ENCODE data around the gene PTPRD. TPM values are rescaled to one million over a fixed set of nuclear protein-coding genes. Genes with fewer than 3 reads are reported as not detected.

PTPRD gene
- total RNA-seq, 1 donor from 2014 or later: 15.6 TPM

GRCh38 chr9:8901146-8901545 is 1711.7 kb downstream of the PTPRD start:
- Histone ChIP-seq H3K9me3 (replicated peaks) (no peaks in the 10 kb centered on the region), H3K27me3 (ENCODE audit: low read depth) (no peaks in the 10 kb centered on the region), H3K27ac (replicated peaks) (no peak overlapping the region), H3K36me3 (no peaks in the 10 kb centered on the region), H3K4me1 (peaks cover 7% of the 10 kb centered on the region), H3K4me3 (no peak overlapping the region)
- TF ChIP-seq, protein P1, sequence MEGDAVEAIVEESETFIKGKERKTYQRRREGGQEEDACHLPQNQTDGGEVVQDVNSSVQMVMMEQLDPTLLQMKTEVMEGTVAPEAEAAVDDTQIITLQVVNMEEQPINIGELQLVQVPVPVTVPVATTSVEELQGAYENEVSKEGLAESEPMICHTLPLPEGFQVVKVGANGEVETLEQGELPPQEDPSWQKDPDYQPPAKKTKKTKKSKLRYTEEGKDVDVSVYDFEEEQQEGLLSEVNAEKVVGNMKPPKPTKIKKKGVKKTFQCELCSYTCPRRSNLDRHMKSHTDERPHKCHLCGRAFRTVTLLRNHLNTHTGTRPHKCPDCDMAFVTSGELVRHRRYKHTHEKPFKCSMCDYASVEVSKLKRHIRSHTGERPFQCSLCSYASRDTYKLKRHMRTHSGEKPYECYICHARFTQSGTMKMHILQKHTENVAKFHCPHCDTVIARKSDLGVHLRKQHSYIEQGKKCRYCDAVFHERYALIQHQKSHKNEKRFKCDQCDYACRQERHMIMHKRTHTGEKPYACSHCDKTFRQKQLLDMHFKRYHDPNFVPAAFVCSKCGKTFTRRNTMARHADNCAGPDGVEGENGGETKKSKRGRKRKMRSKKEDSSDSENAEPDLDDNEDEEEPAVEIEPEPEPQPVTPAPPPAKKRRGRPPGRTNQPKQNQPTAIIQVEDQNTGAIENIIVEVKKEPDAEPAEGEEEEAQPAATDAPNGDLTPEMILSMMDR (IDR thresholded peaks at IDR 0.05; ENCODE audit: borderline replicate concordance): no peak
- intact Hi-C loops (cut with micrococcal nuclease): no loop called here
- no peak for DNase-seq

DNA sequence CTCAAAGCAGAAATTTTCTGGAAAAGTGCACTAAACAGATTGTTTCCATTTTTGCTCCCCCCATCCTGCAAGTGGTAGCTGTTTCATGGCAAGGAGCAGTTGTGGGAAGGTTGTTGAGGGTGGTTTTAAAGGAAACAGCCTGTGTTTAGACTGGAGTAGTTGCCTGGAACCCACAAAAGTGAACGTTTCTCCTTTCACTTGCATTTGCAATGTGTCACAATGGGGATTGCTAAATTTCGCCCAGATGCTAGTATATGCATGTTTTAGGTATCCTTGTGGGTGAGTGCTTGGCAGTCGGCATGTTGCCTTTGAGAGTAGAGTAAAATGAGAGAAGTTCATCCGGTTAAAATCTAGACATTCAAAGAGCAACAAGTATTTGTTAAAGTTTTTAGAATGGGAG is 1713.3 kb downstream of the PTPRD start:
- TF ChIP-seq, protein P1 (IDR thresholded peaks at IDR 0.05; ENCODE audit: borderline replicate concordance): no peak
- Histone ChIP-seq H3K9me3 (replicated peaks) (no peaks in the 10 kb centered on the region), H3K4me3 (no peak overlapping the region), H3K27ac (replicated peaks) (no peak overlapping the region), H3K36me3 (no peaks in the 10 kb centered on the region), H3K27me3 (ENCODE audit: low read depth) (no peaks in the 10 kb centered on the region), H3K4me1 (peaks cover 18% of the 10 kb centered on the region)
- intact Hi-C loops (cut with micrococcal nuclease): loop anchor here (10.0 kb wide), 1 partner anchor 415 kb away; no protein-coding TSS in a partner anchor
- no peak for DNase-seq

DNA sequence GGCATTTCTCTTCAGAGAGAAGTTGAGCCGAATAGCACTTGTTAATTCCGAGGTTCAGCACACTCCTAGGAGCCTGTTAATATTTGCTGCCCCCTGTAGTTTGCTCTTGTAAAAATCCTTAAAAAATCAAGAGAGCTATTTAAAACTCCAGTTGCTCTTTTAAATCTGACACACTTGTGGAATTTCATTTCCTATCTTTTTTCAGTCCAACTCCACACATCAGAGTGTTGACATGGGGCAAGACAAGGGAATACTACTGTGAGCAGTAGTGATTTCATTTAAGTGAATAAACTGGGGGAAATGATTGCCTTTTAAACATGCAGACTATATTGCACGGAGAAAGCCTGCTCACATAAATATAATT is 1717.0 kb downstream of the PTPRD start:
- H3K4me3 ChIP-seq: peak overlapping the region; percentile 9
- TF ChIP-seq, protein P1 (IDR thresholded peaks at IDR 0.05; ENCODE audit: borderline replicate concordance): peak; percentile 68

DNA sequence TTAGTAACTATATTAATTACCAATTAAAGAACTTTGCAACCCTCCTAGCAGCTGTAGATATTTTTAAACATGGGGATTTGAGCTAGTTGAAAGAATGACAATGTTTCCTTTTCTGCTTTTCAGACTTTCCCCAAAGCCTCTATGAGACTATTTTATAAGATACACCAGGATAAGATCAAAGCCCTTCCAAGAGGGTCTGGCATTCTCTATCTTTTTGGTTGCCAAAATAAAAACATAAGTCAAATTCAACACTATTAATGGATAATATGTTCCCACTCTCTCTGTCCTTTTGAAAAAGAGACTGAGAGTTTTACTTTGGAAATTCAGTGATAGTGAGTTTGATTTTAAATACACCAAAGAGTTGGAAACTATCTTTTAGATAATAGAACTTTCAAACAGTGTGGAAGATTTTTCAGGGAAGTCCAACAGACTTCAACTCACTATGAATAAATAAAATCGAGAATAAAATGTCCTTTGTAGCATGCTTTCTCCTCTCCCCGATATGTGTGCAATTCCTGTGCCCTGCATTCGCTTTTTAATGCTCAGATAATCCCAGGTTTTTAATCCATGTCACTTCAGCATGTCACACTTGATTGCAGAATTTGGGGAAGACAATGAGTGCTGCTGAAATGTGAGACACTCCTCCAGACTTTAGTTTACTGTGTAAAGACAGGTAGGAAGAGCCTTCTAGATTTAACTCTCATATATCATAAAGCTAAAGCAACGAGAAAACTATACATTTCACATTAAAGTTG is 1717.5 kb downstream of the PTPRD start:
- Histone ChIP-seq H3K36me3 (no peaks in the 10 kb centered on the region), H3K27ac (replicated peaks) (no peak overlapping the region), H3K4me3 (peak overlapping the region; percentile 9), H3K27me3 (ENCODE audit: low read depth) (no peaks in the 10 kb centered on the region), H3K4me1 (peaks cover 13% of the 10 kb centered on the region), H3K9me3 (replicated peaks) (no peaks in the 10 kb centered on the region)
- DNase-seq: no peak
- intact Hi-C loops (cut with micrococcal nuclease): loop anchor here (10.0 kb wide), 1 partner anchor 410 kb away; no protein-coding TSS in a partner anchor
- TF ChIP-seq, protein P1 (IDR thresholded peaks at IDR 0.05; ENCODE audit: borderline replicate concordance): no peak

More for the DNA sequence above, 1717.0 kb downstream of the PTPRD start:
- peaks cover 13% of the 10 kb centered on the region for H3K4me1 ChIP-seq
- no peak overlapping the region for H3K27ac ChIP-seq (replicated peaks)
- DNase-seq: no peak
- no peaks in the 10 kb centered on the region for H3K9me3 ChIP-seq (replicated peaks)
- H3K36me3 ChIP-seq: no peaks in the 10 kb centered on the region
- no peaks in the 10 kb centered on the region for H3K27me3 ChIP-seq (ENCODE audit: low read depth)
- intact Hi-C loops (cut with micrococcal nuclease): loop anchor here (10.0 kb wide), 1 partner anchor 411 kb away; no protein-coding TSS in a partner anchor

DNA sequence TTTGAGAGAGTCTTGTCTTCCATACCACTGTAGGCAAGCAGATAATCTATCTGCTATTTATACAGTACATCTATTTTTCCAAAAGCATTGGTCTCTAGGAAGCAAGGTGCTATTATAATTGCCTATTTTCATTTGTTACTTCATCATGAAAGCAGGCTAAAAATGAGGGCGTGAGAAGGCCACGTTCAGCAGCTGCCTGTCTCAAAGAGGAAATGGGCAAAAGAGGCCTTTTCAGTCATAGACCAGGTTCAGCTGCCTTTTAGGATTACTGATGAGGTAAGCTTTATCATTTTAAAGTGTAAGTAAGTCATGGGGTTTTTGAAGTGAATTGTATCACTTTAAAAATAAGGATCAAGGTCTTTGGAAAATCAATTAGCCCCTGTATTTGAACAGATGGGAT is 1722.1 kb downstream of the PTPRD start:
- Histone ChIP-seq H3K27me3 (ENCODE audit: low read depth) (no peaks in the 10 kb centered on the region), H3K36me3 (no peaks in the 10 kb centered on the region), H3K27ac (replicated peaks) (no peak overlapping the region), H3K9me3 (replicated peaks) (no peaks in the 10 kb centered on the region), H3K4me1 (peaks cover 7% of the 10 kb centered on the region), H3K4me3 (no peak overlapping the region)
- DNase-seq: no peak
- TF ChIP-seq, protein P1 (IDR thresholded peaks at IDR 0.05; ENCODE audit: borderline replicate concordance): no peak
- intact Hi-C loops (cut with micrococcal nuclease): loop anchor here (10.0 kb wide), 1 partner anchor 406 kb away; no protein-coding TSS in a partner anchor
